Sigmoid colon (tissue), 4 donors: ENCODE measurements around the gene TRIM24.

Source experiments
- CTCF ChIP-seq, 4 experiments: fragments of 450-650 bp in 3 of 4; fragments of 200-600 bp in 1 of 4; IDR thresholded peaks; one replicate each; pipeline ENCODE4 v1.5.1; 2016 to 2019; ENCODE audit warnings: antibody characterized with exemption in 4 of 4, mild to moderate bottlenecking in 3 of 4, moderate library complexity in 2 of 4
- EP300 ChIP-seq, 4 donors: sonication (generic); formaldehyde crosslinking; IDR thresholded peaks; one replicate each; pipeline ENCODE4 v1.6.1; 2017; ENCODE audit warnings: antibody characterized with exemption in 4 of 4
- POLR2A ChIP-seq, 2 donors: fragments of 450-650 bp; IDR thresholded peaks; one replicate each; pipeline ENCODE4 v1.6.1; 2016; ENCODE audit warnings: antibody characterized with exemption in 2 of 2, mild to moderate bottlenecking in 2 of 2, moderate library complexity in 2 of 2

GRCh38 chr7:138495485-138495884 lies 35.4 kb downstream of the TRIM24 start:
- no peak for TF ChIP-seq POLR2A (IDR thresholded peaks at IDR 0.05)
- no peak for TF ChIP-seq CTCF (IDR thresholded peaks at IDR 0.05)
- no peak for TF ChIP-seq EP300 (IDR thresholded peaks at IDR 0.05)
